Measurements from ENCODE around the gene GATAD2A. TPM values are rescaled to one million over a fixed set of nuclear protein-coding genes. Genes with fewer than 3 reads are reported as not detected.

The GATAD2A gene
- total RNA-seq, 1 experiment from 2014 or later, result 189 TPM

DNA sequence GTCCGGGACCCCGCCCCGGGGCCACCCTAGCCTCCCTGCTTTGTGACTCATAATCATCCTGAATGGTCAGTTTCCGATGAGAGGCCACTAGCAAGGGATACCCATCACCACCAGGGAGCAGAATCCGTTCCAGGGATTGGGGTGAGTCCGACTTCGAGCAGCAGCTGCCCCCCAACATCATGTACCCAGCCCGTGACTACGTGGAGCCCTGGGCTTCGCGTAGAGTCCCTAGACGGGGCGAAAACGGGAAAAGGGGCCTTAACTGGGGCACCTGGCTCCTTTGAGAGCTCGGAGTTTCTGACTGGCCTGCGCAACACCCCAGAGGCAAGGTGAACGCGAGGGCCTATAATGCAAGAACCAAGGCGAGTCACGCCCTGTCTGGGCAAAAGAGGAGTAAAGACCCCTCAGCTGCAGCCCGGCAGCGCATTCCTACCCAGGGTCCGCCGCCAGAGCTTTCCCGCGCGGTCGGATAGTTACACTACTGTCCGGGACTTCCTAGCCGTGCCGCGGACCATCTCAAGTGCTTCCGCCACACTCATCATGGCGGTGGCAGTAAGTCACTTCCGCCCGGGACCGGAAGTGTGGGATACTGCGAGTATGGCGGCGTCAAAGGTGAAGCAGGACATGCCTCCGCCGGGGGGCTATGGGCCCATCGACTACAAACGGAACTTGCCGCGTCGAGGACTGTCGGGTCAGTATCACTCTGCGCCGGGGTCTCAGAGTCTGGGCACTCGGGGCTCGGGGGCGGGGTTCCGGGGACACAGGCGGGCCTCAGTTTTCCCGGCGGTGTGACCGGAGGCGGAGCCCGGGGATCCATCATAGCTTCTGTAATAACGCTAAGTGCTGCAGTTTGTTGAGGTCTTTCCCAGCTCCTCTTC lies 110.4 kb downstream of the GATAD2A start, which contains the start of gene NDUFA13:
Gene NDUFA13 (plus strand): TSS at position 584 of the 878 bp plus-strand sequence. CDS start 14 bp downstream, at position 598.
- Histone ChIP-seq H3K14ac (ENCODE audit: insufficient read depth, low read length) (peak within 1 kb of the TSS; percentile 69; the same call in 1 of the 2 replicates), H3K27me3 (ENCODE audit: insufficient read depth, low read length) (no peaks in the 10 kb centered on the region), H3K4me1 (ENCODE audit: insufficient read depth, low read length) (no peaks in the 10 kb centered on the region), H2AFZ (ENCODE audit: low read length) (peak within 1 kb of the TSS; percentile 63), H3K9me3 (ENCODE audit: control insufficient read depth, low read depth, low read length) (no peaks in the 10 kb centered on the region), H3K79me2 (ENCODE audit: insufficient read depth, low read length) (peaks cover 11% of the 10 kb centered on the region; the same call in 1 of the 2 replicates), H2BK20ac (ENCODE audit: low read depth, low read length, poor library complexity, severe bottlenecking) (no peak within 1 kb of the TSS), H3K23me2 (ENCODE audit: insufficient read length, low read depth, low read length, poor library complexity, severe bottlenecking) (peaks cover 5% of the 10 kb centered on the region), H2AK5ac (ENCODE audit: insufficient read length, low read length) (no peak within 1 kb of the TSS), H4K91ac (ENCODE audit: insufficient read length, low read depth, low read length) (no peak within 1 kb of the TSS), H2BK120ac (ENCODE audit: low read depth, low read length, poor library complexity, severe bottlenecking) (no peak within 1 kb of the TSS), H3K9ac (ENCODE audit: extremely low read depth, insufficient read length, low read length) (peak within 1 kb of the TSS; percentile 85), H2BK12ac (ENCODE audit: insufficient read length, low read depth, low read length) (no peak within 1 kb of the TSS), H4K8ac (replicated peaks; ENCODE audit: insufficient read length, low read depth, low read length) (no peak within 1 kb of the TSS), H3K18ac (ENCODE audit: insufficient read length, low read depth, low read length) (peak within 1 kb of the TSS; percentile 69), H2BK5ac (ENCODE audit: insufficient read length, low read length) (no peak within 1 kb of the TSS), H4K5ac (ENCODE audit: insufficient read length, low read depth, low read length) (no peak within 1 kb of the TSS), H4K20me1 (ENCODE audit: control insufficient read depth, insufficient read depth, insufficient read length) (no peaks in the 10 kb centered on the region), H3K23ac (ENCODE audit: insufficient read length, low read depth, low read length) (no peak within 1 kb of the TSS), H3K56ac (ENCODE audit: insufficient read length, low read depth, low read length) (no peak within 1 kb of the TSS), H2BK15ac (ENCODE audit: low read depth, low read length) (no peak within 1 kb of the TSS), H3K79me1 (ENCODE audit: insufficient read depth, low read depth, low read length, poor library complexity, severe bottlenecking) (peaks cover 7% of the 10 kb centered on the region), H3K4me2 (ENCODE audit: insufficient read depth, insufficient read length, low read length) (peak within 1 kb of the TSS; percentile 85), H3K4ac (ENCODE audit: low read depth, low read length) (no peak within 1 kb of the TSS), H3T11ph (ENCODE audit: low read length) (no peak within 1 kb of the TSS), H3K27ac (ENCODE audit: insufficient read length, low read depth, low read length) (no peak within 1 kb of the TSS)
- Mint-ChIP-seq H3K9me3 (no peaks in the 10 kb centered on the region), H3K4me1 (peaks cover 5 to 9% of the 10 kb centered on the region in 2 experiments), H3K4me3 (peak within 1 kb of the TSS; percentile 91 to 94), H3K27ac (peak within 1 kb of the TSS; percentile 87 to 96 (median 96)), H3K27me3 (ENCODE audit: low read depth) (0 out of 2 replicates have a peak, but pooled peaks cover under 1% of the 10 kb centered on the region), H3K36me3 (ENCODE audit: insufficient read depth in 1 of 3, low read depth in 3 of 3) (peaks cover 10 to 30% (median 19%) of the 10 kb centered on the region in 3 experiments)
- TF ChIP-seq, protein P1, sequence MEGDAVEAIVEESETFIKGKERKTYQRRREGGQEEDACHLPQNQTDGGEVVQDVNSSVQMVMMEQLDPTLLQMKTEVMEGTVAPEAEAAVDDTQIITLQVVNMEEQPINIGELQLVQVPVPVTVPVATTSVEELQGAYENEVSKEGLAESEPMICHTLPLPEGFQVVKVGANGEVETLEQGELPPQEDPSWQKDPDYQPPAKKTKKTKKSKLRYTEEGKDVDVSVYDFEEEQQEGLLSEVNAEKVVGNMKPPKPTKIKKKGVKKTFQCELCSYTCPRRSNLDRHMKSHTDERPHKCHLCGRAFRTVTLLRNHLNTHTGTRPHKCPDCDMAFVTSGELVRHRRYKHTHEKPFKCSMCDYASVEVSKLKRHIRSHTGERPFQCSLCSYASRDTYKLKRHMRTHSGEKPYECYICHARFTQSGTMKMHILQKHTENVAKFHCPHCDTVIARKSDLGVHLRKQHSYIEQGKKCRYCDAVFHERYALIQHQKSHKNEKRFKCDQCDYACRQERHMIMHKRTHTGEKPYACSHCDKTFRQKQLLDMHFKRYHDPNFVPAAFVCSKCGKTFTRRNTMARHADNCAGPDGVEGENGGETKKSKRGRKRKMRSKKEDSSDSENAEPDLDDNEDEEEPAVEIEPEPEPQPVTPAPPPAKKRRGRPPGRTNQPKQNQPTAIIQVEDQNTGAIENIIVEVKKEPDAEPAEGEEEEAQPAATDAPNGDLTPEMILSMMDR (conservative IDR thresholded peaks at IDR 0.05), result 0 out of 3 replicates have a peak, but pooled peaks have one; percentile 18
- DNase-seq, result peak; percentile 95
- no CpG with 5 or more reads among the region's 61 CpGs for WGBS (ENCODE audit: extremely low coverage, insufficient read length, low lambda C conversion rate)
